HPDE6-E6E7 (cell line): ENCODE results near the gene TNRC18.
"Not testable (repeated sequence)": the region's sequence is repeated elsewhere in the genome, so short reads cannot be mapped to it uniquely, and the experiment has no call there.

Experiments
- DNase-seq: peaks from one replicate; pipeline ENCODE4 v3.0.0; 2011; ENCODE audit warnings: missing footprints; ENCODE audit errors: extremely low spot score

TNRC18 gene

GRCh38 chr7:5379546-5379945 is 44.1 kb downstream of the TNRC18 start:
- no peak for DNase-seq

DNA sequence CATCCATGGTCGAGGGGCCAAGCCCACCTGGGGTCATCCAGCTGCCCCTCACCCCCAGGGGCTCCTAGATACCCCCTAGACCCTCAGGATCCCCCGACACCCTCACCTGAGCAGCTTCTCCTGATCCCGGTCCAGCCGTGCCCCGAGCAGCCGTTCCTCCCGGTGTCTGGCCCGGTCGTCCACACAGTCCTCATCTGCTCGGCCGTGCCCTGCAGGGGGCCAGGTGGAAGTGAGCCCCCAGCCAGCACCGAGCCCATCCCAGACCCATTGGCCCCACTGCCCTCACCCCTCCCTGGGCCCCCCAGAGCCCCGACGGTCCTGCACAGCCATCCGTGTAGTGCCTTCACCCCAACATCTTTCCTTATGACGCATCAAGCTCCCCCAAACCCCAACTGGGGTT is 45.8 kb downstream of the TNRC18 start:
- no peak for DNase-seq

GRCh38 chr7:5377279-5377678 is 46.4 kb downstream of the TNRC18 start:
- no peak for DNase-seq

DNA sequence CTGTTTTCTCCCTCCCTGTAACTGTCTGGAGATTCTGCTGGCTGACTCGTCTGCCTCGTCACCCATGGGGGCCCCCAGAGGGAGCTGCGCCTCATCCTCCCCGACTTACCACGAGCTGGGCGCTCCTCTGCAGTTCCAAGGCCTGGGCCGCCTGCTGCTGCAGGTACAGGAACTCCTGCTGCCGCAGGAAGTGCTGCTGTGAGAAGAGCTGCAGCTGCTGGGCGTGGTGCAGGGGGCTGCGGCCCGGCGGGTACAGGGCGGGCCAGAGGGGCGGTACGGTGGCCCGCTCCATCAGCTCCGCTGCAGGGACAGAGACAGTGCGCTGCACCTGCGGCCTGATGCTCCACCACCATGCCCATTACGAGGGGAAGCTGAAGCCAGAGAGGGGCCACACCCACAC is 47.7 kb downstream of the TNRC18 start:
- no peak for DNase-seq

DNA sequence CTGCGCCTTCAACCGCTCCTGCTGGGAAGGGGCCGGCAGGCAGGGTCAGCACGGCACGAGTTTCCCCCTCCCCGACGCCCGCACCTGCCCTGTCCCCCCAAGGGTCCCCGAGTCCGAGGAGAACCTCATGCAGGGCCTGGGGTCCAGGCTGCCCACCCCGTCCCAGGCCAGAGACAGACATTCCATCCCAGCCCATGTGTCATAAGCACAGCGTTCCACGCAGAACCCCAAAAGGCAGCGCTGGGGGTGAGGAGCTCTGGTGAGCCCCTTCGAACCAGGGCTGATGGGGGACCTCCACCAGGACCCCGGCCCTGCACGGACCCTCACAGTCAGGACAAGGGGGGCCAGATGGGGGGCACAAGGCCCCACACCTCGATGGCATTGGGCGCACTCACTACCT is 49.2 kb downstream of the TNRC18 start:
- DNase-seq, result no peak

GRCh38 chr7:5373300-5373699 is 50.3 kb downstream of the TNRC18 start:
- no peak for DNase-seq

DNA sequence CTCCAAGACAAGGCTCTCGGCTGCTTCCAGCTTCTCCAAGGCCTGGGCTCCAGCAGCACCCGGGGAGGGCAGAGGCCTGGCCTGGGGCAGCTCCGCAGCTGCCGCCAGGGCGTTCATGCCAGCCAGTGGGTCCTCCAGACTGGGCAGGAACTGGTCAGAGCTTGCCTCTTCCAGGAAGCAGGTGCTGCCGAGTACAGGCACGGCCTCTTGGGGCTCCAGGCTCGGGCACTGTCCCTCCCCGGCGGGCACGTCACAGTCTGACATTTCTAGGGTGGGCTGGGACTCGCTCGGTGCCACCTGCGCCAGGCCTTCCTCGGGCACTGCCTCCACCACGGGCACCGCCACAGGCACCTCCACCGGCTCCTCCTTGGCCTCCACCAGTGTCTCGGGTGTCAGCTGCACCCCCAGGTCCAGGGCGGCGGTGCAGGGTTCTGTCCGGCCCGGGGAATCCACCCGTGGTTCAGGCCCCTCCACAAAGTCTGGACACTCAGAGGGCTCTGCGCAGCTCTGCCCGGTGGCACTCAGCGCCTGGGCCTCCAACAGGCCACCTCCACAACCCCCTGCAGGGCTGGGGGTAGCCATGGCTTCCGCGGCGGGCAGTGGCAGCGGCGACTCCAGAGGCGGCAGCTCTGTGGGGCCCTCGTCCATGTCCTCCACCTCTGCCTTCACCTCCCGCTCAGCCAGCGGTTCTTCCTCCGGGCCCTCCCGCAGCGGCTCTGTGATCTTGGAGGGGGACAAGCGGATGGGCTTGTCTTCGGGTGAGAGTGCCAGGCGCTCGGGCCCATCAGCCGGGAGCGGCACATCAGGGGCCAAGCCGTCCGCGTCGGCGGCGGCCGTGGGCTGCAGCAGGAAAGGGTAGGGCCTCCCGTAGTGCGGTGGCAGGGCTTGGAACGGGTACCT is 52.9 kb downstream of the TNRC18 start:
- DNase-seq, result no peak

GRCh38 chr7:5367661-5368060 is 56.0 kb downstream of the TNRC18 start:
- no peak for DNase-seq

GRCh38 chr7:5365976-5366625 is 57.5 kb downstream of the TNRC18 start:
- peak; percentile 57 for DNase-seq

GRCh38 chr7:5363729-5364128 is 59.9 kb downstream of the TNRC18 start:
- DNase-seq, result no peak

DNA sequence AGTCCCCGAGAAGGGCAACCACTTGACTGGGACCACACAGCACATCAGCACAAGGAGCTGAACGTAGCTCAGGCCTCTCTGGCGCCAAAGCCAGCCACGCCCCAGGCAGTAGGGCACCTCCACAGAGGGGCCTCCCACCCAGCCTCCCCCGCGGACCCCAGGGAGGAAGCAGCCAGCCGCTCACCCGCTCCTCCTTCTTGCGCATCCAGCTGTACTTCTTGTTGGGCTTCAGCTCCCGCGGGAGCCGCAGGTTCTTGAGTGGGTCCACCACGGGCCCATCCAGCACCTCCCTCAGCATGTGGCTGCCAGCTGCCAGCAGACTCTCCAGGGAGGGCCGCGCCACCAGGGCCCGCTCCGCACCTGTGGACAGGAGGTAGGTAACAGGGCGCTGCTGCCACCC is 61.2 kb downstream of the TNRC18 start:
- DNase-seq, result no peak

DNA sequence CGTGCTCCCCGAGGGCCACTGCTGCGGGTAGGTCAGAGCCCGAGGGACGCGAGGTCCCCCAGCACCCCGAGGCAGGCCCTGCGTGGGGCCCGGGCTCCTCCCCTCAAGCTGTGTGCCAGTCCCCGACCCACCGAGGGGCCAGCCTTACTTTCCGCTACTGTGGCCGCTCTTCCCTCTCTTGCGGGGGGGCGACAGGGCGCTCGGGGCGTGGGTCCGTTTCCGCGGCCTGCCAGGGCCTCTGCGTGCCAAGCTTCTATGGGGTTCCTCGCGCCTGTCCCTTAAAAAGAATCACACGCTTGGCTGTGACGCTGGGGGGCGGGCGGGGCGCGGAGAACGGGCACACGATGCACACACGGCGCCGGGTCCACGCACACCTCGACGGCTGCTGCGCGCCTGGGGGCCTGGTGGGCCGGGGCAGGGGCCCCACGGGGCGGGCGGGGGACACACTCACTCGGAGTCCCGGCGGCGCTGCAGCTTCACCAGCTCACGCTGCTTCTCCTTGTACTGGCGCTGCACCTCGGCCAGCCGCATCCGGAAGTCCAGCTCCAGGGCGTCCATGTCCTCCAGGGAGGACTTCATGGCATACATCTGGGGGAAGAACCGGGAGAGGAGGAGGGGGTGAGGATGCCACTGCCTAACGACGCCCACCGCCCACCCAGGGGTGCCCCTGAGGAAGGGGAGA is 62.0 kb downstream of the TNRC18 start:
- no peak for DNase-seq

DNA sequence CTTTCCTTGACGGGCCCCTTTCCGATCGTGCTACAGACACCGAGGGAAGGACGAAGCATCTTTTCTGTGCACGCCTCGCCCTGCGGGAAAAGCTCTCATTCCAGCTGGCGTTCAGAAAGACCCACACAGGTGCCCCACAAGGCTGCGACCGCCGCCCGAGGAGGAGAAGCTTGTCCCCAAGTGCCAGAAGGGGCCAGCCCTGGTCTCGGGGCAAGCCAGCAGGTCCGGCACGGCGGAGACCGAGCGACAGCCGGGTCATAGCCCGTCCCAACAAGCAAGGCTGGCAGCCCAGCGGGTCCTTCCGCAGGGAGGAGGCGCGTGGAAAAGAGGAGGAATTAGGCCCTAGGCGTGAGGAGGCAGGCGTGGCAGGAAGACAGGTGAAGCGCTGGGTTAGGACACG is 62.7 kb downstream of the TNRC18 start:
- no peak for DNase-seq

DNA sequence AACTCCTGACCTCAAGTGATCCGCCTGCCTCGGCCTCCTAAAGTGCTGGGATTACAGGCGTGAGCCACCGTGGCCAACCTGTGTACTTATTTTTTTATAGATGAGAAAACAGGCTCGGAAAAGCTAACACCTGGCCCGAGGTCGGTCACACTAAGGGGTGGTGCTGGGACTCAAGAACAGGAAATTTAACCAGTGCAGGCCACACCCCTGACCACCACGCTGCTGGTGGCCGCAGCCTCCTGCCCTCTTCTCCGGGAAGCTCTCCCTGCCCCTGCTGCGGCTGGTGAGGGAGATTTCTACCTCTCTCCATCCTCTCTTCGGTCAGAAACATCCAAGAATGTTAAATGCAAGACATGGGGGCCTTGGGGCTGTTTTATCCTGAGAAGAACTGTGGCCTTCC is 63.2 kb downstream of the TNRC18 start:
- no peak for DNase-seq

DNA sequence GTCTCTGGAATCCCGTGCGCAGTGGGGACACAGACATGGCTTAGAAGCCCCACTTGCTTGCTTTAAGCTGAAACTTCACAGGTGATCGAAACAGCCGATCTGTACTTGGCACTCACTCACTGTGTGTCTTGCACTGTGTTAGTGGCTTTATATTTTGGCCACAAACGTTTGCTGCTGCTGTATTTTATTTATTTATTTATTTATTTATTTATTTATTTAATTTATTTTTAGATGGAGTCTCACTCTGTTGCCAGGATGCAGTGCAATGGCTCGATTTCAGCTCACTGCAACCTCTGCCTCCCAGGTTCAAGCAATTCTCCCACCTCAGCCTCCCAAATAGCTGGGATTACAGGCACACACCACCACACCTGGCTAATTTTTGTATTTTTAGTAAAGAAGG is 63.6 kb downstream of the TNRC18 start:
- DNase-seq, result not testable (repeated sequence)

GRCh38 chr7:5359344-5359743 is 64.3 kb downstream of the TNRC18 start:
- DNase-seq, result no peak

DNA sequence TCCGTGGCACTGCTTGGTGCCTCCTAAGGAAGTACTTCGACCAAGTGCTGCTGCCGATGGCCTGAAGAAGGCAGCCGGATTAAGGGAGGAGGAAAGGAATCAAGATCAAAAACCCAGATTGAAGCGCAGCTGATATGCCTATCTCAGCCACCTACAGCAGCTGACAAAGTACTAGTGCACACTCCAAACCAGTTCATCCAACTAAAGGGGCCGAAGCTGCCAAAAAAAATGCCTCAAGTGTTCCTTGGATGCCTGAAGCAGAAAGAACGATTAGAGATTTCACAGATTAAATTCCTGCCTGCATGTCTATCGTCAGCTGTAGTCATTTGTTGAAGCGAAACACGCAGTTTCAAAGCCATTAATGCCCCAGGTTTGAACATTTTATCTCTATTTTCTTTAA is 65.7 kb downstream of the TNRC18 start:
- DNase-seq, result no peak

DNA sequence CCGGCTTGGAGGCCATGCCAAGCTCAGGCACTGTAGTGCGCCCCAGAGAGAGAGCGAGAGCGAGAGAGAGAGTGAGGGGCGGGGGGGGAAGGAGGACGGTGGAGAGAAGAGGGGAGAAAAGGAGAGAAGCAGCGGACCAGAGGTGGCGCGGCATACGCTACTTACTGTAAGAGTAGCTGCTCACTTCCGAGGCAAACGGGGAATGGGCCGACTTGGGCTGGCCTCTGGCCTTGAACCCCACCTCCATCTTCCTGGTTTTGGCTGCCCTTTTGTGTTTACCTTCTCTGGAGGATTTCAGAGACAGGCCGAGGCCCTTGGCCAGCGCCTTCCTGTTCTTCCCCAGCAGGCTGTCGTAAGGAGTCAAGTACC is 66.9 kb downstream of the TNRC18 start:
- DNase-seq, result no peak

DNA sequence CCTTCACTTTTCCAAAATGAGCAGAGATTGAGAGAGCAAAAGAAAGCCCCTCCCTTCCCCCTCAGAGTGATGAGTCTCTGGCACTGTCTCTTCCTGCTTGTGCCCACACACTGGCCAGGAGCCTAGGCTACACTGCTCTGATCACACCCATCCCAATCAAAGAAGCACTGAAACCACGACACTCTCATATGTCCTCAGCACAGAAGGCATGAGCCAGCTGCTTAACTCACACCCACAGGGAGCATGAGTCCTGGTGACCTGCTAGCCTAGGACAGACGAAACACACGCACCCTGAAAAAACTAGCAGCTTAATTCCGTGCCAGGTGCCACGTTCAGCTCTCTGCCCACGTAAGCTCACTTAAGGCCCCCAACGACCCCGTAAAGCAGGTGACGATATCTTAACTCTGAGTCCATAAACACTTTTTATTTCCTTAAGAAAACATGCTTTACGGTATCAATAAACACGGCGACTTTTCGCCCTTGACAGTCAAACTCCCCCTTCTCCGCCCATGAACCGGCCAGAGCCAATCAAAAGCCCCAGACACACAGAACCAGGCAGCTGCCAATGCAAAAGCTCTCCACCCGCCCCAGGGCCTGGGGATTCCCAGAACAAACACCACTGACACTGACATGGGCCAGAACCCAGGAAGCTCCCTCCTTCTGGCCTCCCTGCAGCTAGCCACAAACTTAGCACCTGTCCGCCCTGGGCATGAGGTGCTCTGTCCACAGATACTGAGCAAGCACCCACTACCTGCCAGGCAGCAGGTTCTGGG is 69.0 kb downstream of the TNRC18 start:
- DNase-seq, result no peak

DNA sequence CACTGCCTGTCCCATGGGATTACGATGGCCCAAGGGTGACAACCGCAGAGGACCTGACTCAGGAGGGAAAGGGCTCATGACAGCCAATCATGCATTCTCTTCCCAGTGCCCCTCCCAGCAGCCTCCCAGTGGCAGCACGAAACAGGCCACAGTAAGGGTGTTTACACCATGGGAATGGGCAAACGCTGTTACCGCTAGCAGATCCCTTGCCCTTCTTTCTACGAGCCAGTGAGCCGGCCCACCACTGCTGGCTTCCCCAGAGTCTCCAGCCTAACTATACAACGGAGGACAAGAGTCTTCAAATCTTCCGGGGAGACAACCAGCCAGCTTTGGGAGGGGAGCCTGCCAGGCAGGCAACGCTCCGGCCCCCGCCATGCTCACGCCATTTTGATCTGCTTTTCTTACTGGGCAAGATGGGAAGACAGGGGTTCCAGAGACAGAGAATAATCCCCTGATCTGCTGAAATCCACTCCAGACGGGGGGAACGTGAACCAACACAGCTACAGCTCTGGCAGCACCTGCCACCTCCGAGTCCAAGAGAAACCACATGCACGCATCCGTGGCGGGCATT is 71.1 kb downstream of the TNRC18 start:
- DNase-seq, result no peak

- DNase-seq, result no peak
Measured at GRCh38 chr7:5351507-5352265, 71.9 kb downstream of the TNRC18 start.
